ENCODE measurements around the gene MMAB. TPM values are rescaled to one million over a fixed set of nuclear protein-coding genes. Genes with fewer than 3 reads are reported as not detected.

MMAB gene
- total RNA-seq, 6 experiments from 2014 or later = 12.8 to 23.1 (median 18.7) TPM

DNA sequence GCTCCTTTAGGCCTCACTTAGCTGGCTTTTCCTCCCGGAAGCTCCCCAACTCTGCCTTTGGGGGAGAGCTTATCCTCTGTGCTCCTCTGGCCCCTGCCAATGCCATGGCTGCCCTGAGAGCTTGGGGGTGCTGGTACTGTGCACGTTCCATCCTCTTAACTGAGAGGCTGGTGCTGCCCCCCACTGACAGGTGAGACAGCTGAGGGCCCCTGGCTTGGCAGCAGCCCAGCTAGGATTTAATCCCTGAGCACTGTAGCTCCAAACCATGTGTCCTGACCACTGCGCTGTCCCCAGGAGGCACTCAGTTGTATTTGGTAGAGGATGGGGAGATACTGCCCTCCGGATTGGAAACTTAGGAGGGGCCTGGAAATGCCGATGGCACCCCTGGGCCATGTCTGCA is 49.8 kb downstream of the MMAB start:
- Mint-ChIP-seq H3K27me3 (ENCODE audit: insufficient read depth) (no peaks in the 10 kb centered on the region; the same call in 1 of the 2 replicates), H3K27ac (no peak overlapping the region)
- TF ChIP-seq, protein P1, sequence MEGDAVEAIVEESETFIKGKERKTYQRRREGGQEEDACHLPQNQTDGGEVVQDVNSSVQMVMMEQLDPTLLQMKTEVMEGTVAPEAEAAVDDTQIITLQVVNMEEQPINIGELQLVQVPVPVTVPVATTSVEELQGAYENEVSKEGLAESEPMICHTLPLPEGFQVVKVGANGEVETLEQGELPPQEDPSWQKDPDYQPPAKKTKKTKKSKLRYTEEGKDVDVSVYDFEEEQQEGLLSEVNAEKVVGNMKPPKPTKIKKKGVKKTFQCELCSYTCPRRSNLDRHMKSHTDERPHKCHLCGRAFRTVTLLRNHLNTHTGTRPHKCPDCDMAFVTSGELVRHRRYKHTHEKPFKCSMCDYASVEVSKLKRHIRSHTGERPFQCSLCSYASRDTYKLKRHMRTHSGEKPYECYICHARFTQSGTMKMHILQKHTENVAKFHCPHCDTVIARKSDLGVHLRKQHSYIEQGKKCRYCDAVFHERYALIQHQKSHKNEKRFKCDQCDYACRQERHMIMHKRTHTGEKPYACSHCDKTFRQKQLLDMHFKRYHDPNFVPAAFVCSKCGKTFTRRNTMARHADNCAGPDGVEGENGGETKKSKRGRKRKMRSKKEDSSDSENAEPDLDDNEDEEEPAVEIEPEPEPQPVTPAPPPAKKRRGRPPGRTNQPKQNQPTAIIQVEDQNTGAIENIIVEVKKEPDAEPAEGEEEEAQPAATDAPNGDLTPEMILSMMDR (IDR thresholded peaks at IDR 0.05) = no peak

DNA sequence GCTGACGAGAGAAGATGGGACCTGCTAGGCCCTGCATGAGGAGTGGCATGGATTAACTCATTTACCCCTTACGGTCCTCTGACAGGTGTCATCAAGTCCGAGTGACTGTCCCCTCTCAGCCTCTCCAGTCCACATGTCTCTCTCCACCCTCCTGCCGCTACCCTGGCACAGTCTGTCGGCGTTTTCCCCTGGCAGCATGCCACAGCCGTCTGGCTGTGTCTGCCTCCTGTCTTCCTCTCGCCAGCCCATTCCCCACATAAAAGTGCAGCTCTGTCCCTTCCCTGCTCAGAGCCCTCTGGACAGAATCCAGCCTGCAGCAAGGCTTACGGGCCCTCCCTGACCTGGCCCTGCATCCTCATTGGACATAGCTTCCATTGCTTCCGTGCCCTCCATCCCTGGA is 50.2 kb downstream of the MMAB start:
- no peak overlapping the region for H3K27ac Mint-ChIP-seq
- H3K36me3 Mint-ChIP-seq (ENCODE audit: low read depth) = peaks cover 33% of the 10 kb centered on the region
- H3K4me3 Mint-ChIP-seq = no peak overlapping the region
- H3K4me1 Mint-ChIP-seq (ENCODE audit: low read depth) = peaks cover 29% of the 10 kb centered on the region
- no peaks in the 10 kb centered on the region for H3K9me3 Mint-ChIP-seq
- TF ChIP-seq, protein P1 (IDR thresholded peaks at IDR 0.05) = no peak
- no peaks in the 10 kb centered on the region; the same call in 1 of the 2 replicates for H3K27me3 Mint-ChIP-seq (ENCODE audit: insufficient read depth)
- no peak for DNase-seq

More for the DNA sequence above, 49.8 kb downstream of the MMAB start:
- no peak for DNase-seq
- peaks cover 29% of the 10 kb centered on the region for H3K36me3 Mint-ChIP-seq (ENCODE audit: low read depth)
- peaks cover 25% of the 10 kb centered on the region for H3K4me1 Mint-ChIP-seq (ENCODE audit: low read depth)
- H3K4me3 Mint-ChIP-seq = no peak overlapping the region
- no peaks in the 10 kb centered on the region for H3K9me3 Mint-ChIP-seq

DNA sequence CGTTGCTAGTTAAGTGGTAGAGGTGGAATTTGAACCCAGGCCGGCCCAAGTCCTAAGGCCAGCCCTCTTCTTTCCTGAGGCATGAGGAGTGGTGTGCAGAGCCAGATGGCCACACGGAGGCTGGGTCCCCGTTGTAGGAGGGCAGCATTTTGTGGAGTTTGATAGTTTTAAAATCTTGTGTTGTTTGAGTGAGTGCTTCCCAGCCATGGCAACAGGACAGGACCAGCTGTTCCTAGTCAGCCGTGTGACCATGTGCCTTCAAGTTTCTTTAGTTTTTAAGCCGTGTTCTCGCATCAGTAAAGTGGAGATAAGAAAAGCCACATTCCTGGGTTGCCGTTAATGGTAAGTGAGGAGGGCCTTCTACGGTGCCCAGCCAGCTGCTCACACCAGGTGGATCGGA is 51.5 kb downstream of the MMAB start:
- Mint-ChIP-seq H3K4me1 (ENCODE audit: low read depth) (peaks cover 29% of the 10 kb centered on the region), H3K27ac (peak overlapping the region; percentile 21; the same call in 1 of the 2 replicates), H3K9me3 (no peaks in the 10 kb centered on the region), H3K4me3 (no peak overlapping the region), H3K36me3 (ENCODE audit: low read depth) (peaks cover 45% of the 10 kb centered on the region), H3K27me3 (ENCODE audit: insufficient read depth) (no peaks in the 10 kb centered on the region; the same call in 1 of the 2 replicates)
- no peak for DNase-seq
- TF ChIP-seq, protein P1 (IDR thresholded peaks at IDR 0.05) = no peak

DNA sequence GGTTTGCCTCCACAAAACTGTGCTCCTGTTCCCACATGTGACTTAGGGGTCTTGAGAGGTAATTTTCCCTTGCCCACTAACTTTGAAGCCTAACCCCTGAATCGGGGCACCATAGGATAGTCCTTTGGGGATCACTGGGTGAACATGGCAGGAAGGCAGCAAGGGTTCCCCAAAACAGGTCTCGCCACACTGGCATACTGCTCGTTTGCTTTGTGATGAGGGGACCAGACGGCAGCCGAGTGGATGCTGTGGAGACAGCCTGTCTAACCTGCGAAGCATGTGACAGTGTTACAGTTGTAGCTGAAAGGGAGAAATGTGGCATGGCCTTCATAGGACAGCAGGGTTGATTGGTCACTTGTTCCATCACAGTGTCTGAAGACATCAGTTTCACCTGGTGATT is 53.5 kb downstream of the MMAB start:
- H3K4me1 Mint-ChIP-seq (ENCODE audit: low read depth) = peaks cover 29% of the 10 kb centered on the region
- peak overlapping the region; percentile 93 for H3K27ac Mint-ChIP-seq
- TF ChIP-seq, protein P1 (IDR thresholded peaks at IDR 0.05) = no peak
- no peaks in the 10 kb centered on the region; the same call in 1 of the 2 replicates for H3K27me3 Mint-ChIP-seq (ENCODE audit: insufficient read depth)
- peaks cover 44% of the 10 kb centered on the region for H3K36me3 Mint-ChIP-seq (ENCODE audit: low read depth)
- DNase-seq = no peak
- no peak overlapping the region; the same call in 1 of the 2 replicates for H3K4me3 Mint-ChIP-seq
- no peaks in the 10 kb centered on the region for H3K9me3 Mint-ChIP-seq

DNA sequence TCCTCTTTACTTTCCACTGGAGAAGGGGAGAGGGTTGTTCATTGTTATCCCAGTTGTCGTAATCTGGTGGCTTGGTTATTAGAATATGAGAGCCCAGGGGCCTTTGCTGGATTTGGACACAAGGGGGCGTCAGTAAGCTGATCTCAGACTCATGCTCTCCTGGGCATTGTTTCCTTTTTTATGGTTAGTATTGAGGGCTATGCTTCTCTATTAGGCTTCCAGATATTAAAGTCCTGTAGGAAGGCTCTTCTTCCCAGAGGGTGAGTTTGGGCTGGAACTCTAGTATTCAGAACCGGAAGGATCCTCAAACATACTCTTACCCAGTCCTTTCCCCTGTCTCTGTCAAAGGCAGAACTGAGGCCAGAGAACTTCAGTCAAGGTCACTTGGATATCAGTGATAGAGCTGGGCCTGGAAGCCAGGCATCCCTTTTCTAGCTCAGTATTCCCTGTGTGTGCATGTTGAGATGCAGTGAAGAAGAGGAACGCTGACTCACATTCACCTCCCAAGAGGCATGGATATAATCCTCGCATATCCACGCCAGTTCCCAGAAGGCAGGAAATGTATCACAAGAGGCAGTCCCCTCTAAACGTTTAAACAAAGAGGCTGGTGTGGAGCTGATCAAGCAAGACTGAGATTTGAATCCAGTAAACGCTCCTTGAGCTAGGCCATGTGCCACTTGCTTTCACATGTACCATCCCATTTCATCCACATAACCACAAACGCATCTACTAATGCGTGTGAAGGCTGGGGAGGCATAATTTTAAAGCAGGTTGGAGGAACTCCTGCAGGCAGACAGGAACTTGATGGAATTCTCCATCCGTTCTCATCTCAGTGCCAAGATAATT is 54.3 kb downstream of the MMAB start:
- no peaks in the 10 kb centered on the region; the same call in 1 of the 2 replicates for H3K27me3 Mint-ChIP-seq (ENCODE audit: insufficient read depth)
- peaks cover 29% of the 10 kb centered on the region for H3K4me1 Mint-ChIP-seq (ENCODE audit: low read depth)
- peak overlapping the region; percentile 23; the same call in 1 of the 2 replicates for H3K4me3 Mint-ChIP-seq
- TF ChIP-seq, protein P1 (IDR thresholded peaks at IDR 0.05) = peak; percentile 94
- H3K27ac Mint-ChIP-seq = peak overlapping the region; percentile 93
- peaks cover 44% of the 10 kb centered on the region for H3K36me3 Mint-ChIP-seq (ENCODE audit: low read depth)
- peak; percentile 59 for DNase-seq
- H3K9me3 Mint-ChIP-seq = no peaks in the 10 kb centered on the region

Data from HFFc6 (cell line).